GM04504 (cell line): Measurements from ENCODE around the gene PKD2.

Experiments
- DNase-seq: peaks from one replicate; pipeline ENCODE4 v3.0.0-alpha.2; 2012; ENCODE audit warnings: low read depth

Gene PKD2

DNA sequence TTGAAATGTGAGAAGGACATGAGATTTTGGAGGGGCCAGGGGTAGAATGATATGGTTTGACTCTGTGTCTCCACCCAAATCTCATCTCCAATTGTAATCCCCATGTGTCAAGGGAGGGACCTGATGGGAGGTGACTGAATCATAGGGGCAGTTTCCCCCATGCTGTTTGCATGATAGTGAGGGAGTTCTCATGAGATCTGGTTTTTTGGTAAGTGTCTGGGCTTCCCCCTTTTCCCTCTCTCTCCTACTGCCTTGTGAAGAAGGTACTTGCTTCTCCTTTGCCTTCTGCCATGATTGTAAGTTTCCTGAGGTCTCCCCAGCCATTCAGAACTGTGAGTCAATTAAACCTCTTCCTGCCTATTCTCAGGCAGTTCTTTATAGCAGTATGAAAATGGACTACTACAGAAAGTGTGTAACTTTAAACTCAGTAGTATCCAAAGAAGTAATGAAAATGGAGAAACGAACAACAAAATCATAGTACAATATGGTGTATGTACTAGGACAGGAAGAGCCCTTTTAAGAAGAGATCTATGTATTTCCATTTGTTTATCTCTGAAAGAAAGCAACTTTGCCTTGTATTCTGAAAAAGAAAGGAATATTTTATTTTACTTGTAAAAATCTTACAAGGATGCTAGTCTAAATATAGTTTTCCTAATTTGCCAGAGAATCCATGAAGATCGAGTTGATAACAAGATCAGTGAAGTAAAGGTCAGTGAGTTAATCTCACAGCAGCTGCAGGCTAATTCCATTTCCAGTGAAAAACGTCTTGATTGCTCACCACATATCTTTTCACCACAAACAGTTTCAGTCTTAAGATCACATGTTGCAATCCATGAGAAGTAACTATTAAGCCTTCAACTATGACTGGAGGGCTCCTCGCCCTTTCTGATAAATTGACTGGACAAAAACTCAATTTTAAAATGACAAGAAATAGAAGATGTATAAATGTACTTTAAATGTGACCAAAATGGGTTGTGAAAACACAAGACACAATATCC is 20.5 kb downstream of the PKD2 start:
- DNase-seq = peak; percentile 73

- no peak for DNase-seq
These were observed 21.5 kb downstream of the PKD2 start for GRCh38 chr4:88028946-88029345.

GRCh38 chr4:88029556-88029955 is 22.1 kb downstream of the PKD2 start:
- DNase-seq = no peak

- no peak for DNase-seq
These were observed 23.3 kb downstream of the PKD2 start for GRCh38 chr4:88030565-88031310.

GRCh38 chr4:88033309-88033708 is 25.9 kb downstream of the PKD2 start:
- DNase-seq = no peak

DNA sequence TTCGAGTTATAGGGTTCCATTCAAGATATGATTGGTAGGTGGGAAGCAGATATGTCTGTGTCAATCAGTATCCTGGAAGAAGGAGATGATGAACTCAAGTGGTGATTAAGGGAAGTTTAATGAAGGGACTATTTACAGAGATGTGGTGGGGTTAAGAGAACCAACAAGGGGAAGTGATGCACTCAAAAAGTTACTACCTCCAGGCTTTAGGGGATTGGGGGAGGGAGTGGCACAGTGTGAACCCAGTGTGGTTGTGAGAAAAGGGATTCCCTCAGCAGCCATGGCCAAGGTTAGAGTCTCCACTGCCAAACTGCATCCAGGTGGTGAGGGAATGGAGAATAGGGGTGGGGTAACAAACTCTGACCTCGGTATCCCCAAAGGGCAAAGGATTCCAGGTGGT is 27.9 kb downstream of the PKD2 start:
- no peak for DNase-seq

GRCh38 chr4:88037447-88037846 is 30.0 kb downstream of the PKD2 start:
- no peak for DNase-seq

GRCh38 chr4:88037936-88038335 is 30.5 kb downstream of the PKD2 start:
- no peak for DNase-seq

- DNase-seq = no peak
These were observed 33.3 kb downstream of the PKD2 start for GRCh38 chr4:88040707-88041106.

GRCh38 chr4:88041626-88042025 is 34.2 kb downstream of the PKD2 start:
- DNase-seq = no peak

DNA sequence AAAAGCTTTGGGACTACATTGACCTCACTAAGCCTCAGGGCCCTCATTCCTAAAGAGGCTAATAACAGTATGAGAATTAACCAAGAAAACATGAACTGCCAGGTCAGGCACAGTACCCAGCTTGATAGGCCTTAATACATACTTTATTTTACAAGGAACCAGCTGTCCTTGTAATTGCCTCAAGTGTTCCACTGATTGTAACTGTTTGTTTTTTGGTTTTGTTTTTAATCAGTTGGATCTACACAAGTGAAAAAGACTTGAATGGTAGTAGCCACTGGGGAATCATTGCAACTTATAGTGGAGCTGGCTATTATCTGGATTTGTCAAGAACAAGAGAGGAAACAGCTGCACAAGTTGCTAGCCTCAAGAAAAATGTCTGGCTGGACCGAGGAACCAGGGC is 35.6 kb downstream of the PKD2 start:
- DNase-seq = no peak

- no peak for DNase-seq
These were observed 36.3 kb downstream of the PKD2 start for GRCh38 chr4:88043586-88044340.

- no peak for DNase-seq
These were observed 37.6 kb downstream of the PKD2 start for GRCh38 chr4:88045021-88045420.

- DNase-seq = no peak
These were observed 46.8 kb downstream of the PKD2 start for GRCh38 chr4:88054229-88054628.

- DNase-seq = no peak
These were observed 47.5 kb downstream of the PKD2 start for GRCh38 chr4:88054901-88055300.

DNA sequence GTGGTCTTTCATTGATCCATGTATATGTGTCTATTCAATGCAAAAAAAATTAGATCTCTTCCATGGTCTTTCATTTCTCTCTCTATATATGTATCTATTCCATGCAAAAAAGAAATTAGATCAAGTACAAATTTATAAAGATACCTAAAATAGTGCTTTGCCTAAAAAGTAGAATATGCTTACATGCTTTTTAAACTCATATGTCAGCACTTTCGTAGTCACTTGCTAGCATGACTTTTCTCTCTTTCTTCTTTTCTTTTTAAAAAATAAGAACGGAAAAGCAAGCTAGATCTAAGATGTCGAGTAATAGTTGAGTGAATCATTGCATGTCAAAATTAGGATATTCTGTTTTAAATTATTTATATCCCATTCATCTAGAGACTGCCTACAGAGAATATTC is 50.9 kb downstream of the PKD2 start:
- no peak for DNase-seq

DNA sequence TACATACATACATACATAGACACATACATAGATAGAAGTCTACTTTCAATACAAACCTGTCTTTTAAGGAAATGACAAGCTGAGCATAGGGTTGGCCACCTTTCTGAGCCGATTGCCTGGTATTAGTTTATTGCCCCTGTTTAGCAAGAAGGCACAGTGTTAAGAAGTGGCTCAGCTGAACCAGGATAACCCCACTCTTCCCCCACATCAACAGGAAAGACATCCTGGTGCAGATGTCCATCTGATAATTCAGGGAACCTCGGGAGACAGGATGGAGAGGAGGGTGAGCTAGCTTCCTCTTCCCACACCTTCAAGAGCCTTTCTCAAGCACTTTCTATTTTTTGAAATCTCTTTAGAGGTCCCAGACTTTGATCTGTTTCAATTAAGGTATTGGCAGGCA is 52.3 kb downstream of the PKD2 start:
- DNase-seq = no peak

GRCh38 chr4:88060431-88060830 is 53.0 kb downstream of the PKD2 start:
- no peak for DNase-seq

DNA sequence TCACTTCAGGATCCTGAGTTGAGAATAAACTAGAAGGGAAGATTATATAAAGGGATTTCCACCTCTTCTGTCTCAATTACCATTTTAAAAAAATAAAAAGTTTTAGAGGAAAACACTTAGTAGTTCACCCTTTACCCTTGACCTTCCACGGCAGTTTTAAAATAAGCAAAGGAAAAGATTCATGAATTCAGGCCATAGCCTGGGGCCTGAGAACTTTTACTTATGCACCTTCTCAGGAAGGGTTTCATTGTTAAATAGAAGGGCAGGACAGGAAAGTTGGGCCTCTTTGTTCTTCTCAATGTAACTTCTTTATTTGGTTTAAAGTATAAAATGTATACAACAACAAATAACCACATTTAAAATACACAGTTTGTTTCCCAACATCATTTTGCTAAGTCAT is 54.9 kb downstream of the PKD2 start:
- no peak for DNase-seq

- no peak for DNase-seq
These were observed 55.4 kb downstream of the PKD2 start for GRCh38 chr4:88062843-88063242.

- no peak for DNase-seq
These were observed 56.3 kb downstream of the PKD2 start for GRCh38 chr4:88063634-88064296.

DNA sequence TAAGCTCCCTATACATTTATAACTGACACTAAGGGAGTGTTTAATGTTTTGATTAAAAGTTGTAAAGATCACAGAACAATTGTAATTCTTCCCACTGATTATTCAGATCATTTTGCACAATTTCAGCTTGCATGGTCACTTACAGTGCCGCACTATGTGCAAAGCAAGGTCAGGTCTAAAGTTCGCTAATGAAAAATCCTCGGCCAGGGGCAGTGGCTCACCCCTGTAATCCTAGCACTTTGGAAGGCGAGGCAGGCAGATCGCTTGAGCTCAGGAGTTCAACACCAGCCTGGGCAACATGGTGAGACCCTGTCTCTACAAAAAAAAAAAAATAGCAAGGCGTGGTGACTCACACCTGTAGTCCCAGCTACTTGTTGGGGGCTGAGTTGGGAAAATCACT is 57.0 kb downstream of the PKD2 start:
- no peak for DNase-seq
